K562 (cell line): Measurements from ENCODE around the gene TMEM202. TPM values are rescaled to one million over a fixed set of nuclear protein-coding genes. Genes with fewer than 3 reads are reported as not detected.

Experiments
- CTCFL ChIP-seq: IDR thresholded peaks from 2 replicates; pipeline ENCODE4 v1.6.1; 2011; ENCODE audit warnings: borderline replicate concordance, low read depth, mild to moderate bottlenecking, moderate library complexity, low read length; ENCODE audit not compliant: insufficient read depth, poor library complexity, severe bottlenecking
- E4F1 ChIP-seq: fragments of 250-450 bp; sonication (Bioruptor Pico); IDR thresholded peaks from 2 replicates; pipeline ENCODE4 v1.5.0; 2021; ENCODE audit warnings: mild to moderate bottlenecking, borderline replicate concordance
- GTF2A2 ChIP-seq: IDR thresholded peaks from 2 replicates; pipeline ENCODE4 v1.6.1; 2016; ENCODE audit warnings: mild to moderate bottlenecking, missing genetic modification characterization, missing compliant biosample characterization
- MYC ChIP-seq, 2 experiments: fragments of 250-450 bp in 1 of 2; sonication (Bioruptor Pico) in 1 of 2; IDR thresholded peaks; 2 replicates each; pipeline versions ENCODE4 v1.5.1 to v1.6.1; 2012 to 2021; ENCODE audit warnings: low read depth in 2 of 2, borderline replicate concordance in 1 of 2, improper control_type of control experiment in 1 of 2, low read length in 1 of 2, mild to moderate bottlenecking in 1 of 2, moderate library complexity in 1 of 2
- NBN ChIP-seq: fragments of 450-650 bp; IDR thresholded peaks from 2 replicates; pipeline ENCODE4 v1.6.1; 2016; ENCODE audit warnings: low read depth, mild to moderate bottlenecking
- NCOA4 ChIP-seq: fragments of 450-650 bp; IDR thresholded peaks from 2 replicates; pipeline ENCODE4 v1.6.1; 2018; ENCODE audit warnings: mild to moderate bottlenecking; ENCODE audit not compliant: partially characterized antibody
- SMARCB1 ChIP-seq: IDR thresholded peaks from 2 replicates; pipeline ENCODE4 v1.6.1; 2011; ENCODE audit warnings: improper control_type of control experiment, low read depth; ENCODE audit not compliant: insufficient read length
- STAT5B ChIP-seq: fragments of 250-450 bp; sonication (Bioruptor Pico); IDR thresholded peaks from 2 replicates; pipeline ENCODE4 v1.8.0; 2021; ENCODE audit warnings: mild to moderate bottlenecking, inconsistent platforms
- ZBTB12 ChIP-seq: fragments of 250-450 bp; sonication (Bioruptor Pico); IDR thresholded peaks from 2 replicates; pipeline ENCODE4 v1.4.0; 2020
- ZNF395 ChIP-seq: fragments of 200-800 bp; sonication (Bioruptor generic); IDR thresholded peaks from 2 replicates; pipeline ENCODE4 v1.6.1; 2017; ENCODE audit warnings: missing genetic modification characterization, missing compliant biosample characterization
- ZNF407 ChIP-seq: fragments of 450-650 bp; IDR thresholded peaks from 2 replicates; pipeline ENCODE4 v1.6.1; 2016; ENCODE audit warnings: low read depth
- polyA plus RNA-seq, 8 experiments: library from polyadenylated mRNA; depleted of rRNA in 4 of 8; stranded (reverse) in 5 of 8; unstranded in 3 of 8; fragments of >200 nt; fragmentation: Nextera tagmentation in 2 of 8; fragmentation: Illumina TruSeq in 1 of 8; extraction: Ambion mirVana in 2 of 8; extraction: Trizol in 1 of 8; gene quantifications; 2 replicates each; pipeline versions ENCODE4 v1.2.1 to v1.2.3, GENCODE V29; 2011 to 2014; ENCODE audit warnings: inconsistent platforms in 1 of 8, missing spikeins in 1 of 8
- total RNA-seq, 7 experiments: library from RNA; depleted of rRNA in 6 of 7; stranded (reverse); fragments of >200 nt in 6 of 7; fragmentation: Illumina TruSeq in 2 of 7; extraction: Trizol in 2 of 7; gene quantifications; 2 replicates each; pipeline versions ENCODE4 v1.2.1 to v1.2.3, GENCODE V29; 2011 to 2021; ENCODE audit warnings: low replicate concordance in 1 of 7

Gene TMEM202
- total and polyA plus RNA-seq, 9 of the 15 experiments (the other 6 are each of a cell fraction or from before 2014, with no cell fraction given): not detected

- TF ChIP-seq ZNF407 (no peak), E4F1 (CRISPR knock-in tag) (no peak), NBN (no peak), GTF2A2 (tag) (no peak), SMARCB1 (no peak), STAT5B (CRISPR knock-in tag) (no peak), ZNF395 (no peak), MYC (IDR thresholded peaks at IDR 0.05; ENCODE audit: low read depth, low read length) (no peak), MYC (CRISPR knock-in tag; IDR thresholded peaks at IDR 0.05; ENCODE audit: borderline replicate concordance, low read depth) (no peak), NCOA4 (no peak), CTCFL (no peak), ZBTB12 (no peak)
Measured at GRCh38 chr15:72358650-72359171, 39.4 kb upstream of the TMEM202 start (continued).
